GM10847 (cell line): Measurements from ENCODE around the gene TUBE1.

Experiments used
- POLR2A ChIP-seq: IDR thresholded peaks from 2 replicates; pipeline ENCODE4 v1.6.1; 2011; ENCODE audit not compliant: insufficient read length; ENCODE audit errors: extremely low read depth

The TUBE1 gene

DNA sequence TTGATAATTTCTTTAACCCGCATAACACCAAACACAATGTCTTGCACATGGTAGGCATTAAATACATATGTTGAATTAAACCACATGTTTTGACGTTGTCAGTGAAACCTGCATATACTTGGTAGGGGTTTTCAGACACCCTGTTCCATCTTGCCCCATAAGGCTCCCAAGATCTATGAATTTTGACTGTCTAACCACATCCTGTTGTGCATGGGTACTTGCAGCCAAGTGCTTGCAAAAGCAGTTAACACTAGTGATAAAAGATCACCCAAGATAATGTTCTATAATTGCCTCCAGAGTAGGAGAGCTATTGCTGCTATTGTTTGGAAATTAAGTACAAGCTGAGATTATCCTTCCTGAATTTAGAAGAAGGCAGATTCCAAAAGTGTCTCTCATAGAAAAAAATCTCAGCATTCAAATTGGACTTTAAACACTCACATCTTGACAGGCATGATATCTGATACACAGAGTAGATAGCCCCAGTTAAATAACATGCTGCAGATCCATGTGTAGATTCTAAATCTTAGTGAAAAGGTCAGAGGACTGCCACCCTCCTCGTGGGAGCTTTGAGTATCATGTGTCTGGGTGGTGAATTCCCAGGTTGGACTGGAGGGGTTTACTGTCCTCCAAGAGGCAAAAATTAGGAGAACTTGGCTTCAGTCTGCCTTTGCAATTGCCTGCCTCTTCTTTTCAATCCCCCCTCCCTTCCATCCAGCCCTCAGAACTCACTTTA lies 59.2 kb downstream of the TUBE1 start:
- TF ChIP-seq POLR2A = no peak

GRCh38 chr6:112026933-112027332 lies 60.3 kb downstream of the TUBE1 start:
- no peak for TF ChIP-seq POLR2A

- no peak for TF ChIP-seq POLR2A
These were observed 62.8 kb downstream of the TUBE1 start for GRCh38 chr6:112024464-112024863.

DNA sequence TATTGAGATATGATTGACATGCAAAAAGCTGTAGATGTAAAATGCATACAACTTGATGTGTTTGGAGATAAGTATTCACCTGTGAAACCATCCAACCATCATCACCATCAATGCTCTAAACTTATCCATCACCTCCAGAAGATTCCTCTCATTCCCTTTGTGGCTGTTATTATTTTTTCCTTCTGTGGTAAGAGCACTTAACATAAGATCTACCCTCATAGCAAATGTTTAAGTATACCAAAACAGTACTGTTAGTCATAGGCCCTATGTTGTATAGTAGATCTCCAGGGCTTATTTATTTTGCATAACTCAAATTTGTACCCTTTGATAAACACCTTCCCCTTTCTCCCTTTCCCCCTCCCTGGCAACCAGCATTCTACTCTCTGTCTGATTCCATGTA lies 64.5 kb downstream of the TUBE1 start:
- TF ChIP-seq POLR2A = no peak

DNA sequence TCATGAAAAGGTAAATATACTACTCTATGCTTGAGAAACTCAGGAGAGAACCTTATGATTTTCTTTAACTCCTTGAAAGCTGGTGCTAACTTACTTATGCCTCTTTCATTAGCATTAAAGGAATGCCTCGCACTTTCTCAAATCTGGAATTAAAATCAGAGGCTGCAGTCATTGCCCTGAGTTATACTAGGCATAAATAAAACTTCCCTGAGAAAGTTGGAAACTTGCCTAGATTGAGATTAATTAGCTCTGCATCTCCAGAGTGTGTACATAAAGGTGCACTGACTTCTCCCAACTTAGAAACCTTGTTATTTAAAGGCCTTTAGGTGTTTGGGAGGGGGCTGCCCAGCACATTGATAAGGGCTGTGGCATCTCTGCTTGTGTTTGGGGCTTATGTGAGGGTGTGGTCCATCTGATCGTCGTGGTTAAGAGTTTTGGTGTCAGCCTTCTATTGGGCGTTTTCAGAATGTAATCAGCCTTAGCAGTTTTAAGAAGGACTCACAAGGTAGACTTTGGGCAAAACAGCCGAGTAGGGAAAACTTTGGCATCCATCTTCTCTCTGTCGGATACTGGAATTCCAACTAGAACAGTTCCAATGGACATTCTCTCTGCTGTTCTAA lies 65.5 kb downstream of the TUBE1 start:
- no peak for TF ChIP-seq POLR2A
